ENCODE measurements around the gene STOM.

The STOM gene

GRCh38 chr9:121348221-121348620, 21.8 kb downstream of the STOM start:
- TF ChIP-seq, protein P1, sequence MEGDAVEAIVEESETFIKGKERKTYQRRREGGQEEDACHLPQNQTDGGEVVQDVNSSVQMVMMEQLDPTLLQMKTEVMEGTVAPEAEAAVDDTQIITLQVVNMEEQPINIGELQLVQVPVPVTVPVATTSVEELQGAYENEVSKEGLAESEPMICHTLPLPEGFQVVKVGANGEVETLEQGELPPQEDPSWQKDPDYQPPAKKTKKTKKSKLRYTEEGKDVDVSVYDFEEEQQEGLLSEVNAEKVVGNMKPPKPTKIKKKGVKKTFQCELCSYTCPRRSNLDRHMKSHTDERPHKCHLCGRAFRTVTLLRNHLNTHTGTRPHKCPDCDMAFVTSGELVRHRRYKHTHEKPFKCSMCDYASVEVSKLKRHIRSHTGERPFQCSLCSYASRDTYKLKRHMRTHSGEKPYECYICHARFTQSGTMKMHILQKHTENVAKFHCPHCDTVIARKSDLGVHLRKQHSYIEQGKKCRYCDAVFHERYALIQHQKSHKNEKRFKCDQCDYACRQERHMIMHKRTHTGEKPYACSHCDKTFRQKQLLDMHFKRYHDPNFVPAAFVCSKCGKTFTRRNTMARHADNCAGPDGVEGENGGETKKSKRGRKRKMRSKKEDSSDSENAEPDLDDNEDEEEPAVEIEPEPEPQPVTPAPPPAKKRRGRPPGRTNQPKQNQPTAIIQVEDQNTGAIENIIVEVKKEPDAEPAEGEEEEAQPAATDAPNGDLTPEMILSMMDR (IDR thresholded peaks at IDR 0.05; ENCODE audit: low read depth, low read length) = no peak

DNA sequence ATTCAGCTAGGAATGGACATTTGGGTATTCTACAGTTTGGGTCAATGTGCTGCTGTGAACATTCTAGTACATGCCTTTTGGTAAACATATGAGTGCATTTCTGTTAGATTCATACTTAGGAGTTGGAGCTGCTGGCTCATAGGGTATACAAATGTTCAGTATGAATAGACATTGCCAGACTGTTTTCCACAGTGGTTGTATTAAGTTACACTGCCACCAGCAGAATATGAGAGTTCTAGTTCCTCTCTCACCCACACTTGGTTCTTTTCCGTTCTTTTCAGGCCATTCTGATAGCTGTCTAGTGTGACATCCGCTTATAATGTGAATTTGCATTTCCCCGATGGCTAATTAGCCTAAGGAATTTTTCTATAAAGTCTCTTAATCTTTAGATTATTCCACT, 25.0 kb downstream of the STOM start:
- no peak overlapping the region for H3K4me3 ChIP-seq (ENCODE audit: low read depth, low read length)
- TF ChIP-seq, protein P1 (IDR thresholded peaks at IDR 0.05; ENCODE audit: low read depth, low read length) = no peak

More at GRCh38 chr9:121348221-121348620, 21.8 kb downstream of the STOM start:
- H3K4me3 ChIP-seq (ENCODE audit: low read depth, low read length) = no peak overlapping the region

DNA sequence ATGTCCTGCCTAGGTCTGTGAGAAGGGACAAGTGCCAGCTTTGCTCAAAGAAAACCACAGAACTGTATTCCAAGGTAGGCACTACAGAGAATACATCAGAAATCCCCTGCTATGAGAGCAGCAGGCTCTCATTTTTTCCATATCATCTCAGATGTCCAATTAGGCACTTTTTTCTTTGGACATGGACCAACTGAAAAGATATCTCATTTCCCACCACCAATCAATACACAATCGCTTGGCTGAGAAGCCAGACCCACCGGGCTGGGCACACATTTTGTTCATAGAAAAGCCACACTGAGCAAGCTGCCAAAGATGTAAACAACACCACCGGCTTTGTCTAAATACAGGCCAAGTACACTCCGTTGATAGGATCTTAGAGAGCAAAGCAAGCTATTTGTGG, 25.9 kb downstream of the STOM start:
- TF ChIP-seq, protein P1 (IDR thresholded peaks at IDR 0.05; ENCODE audit: low read depth, low read length) = no peak
- no peak overlapping the region for H3K4me3 ChIP-seq (ENCODE audit: low read depth, low read length)

GRCh38 chr9:121340676-121341392, 29.2 kb downstream of the STOM start:
- H3K4me3 ChIP-seq (ENCODE audit: low read depth, low read length) = no peak overlapping the region
- TF ChIP-seq, protein P1 (IDR thresholded peaks at IDR 0.05; ENCODE audit: low read depth, low read length) = no peak

GRCh38 chr9:121339437-121339836, 30.6 kb downstream of the STOM start:
- TF ChIP-seq, protein P1 (IDR thresholded peaks at IDR 0.05; ENCODE audit: low read depth, low read length) = no peak
- no peak overlapping the region for H3K4me3 ChIP-seq (ENCODE audit: low read depth, low read length)

DNA sequence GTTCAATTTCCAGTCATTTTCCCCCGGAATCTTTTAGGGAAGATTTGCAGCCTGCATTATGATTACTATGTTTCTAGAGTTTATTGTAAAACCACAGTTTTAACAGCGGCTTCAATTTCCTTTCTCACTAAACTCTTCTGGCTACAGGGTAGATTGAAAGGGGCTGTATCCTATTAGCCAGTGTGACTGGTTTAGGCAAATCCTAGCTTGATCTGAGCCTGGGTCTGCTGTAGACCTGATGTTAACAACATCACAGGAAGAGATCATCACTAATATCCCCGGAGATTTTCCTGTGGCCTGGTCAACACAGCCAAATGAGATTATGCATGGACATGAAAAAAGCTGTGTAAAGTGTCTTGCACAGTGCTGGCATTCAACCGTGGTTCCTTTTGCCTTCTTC, 33.4 kb downstream of the STOM start:
- TF ChIP-seq, protein P1 (IDR thresholded peaks at IDR 0.05; ENCODE audit: low read depth, low read length) = no peak

GRCh38 chr9:121333950-121334773, 35.9 kb downstream of the STOM start:
- TF ChIP-seq, protein P1 (IDR thresholded peaks at IDR 0.05; ENCODE audit: low read depth, low read length) = no peak
- no peak overlapping the region for H3K4me3 ChIP-seq (ENCODE audit: low read depth, low read length)

More for the DNA sequence above, 33.4 kb downstream of the STOM start:
- no peak overlapping the region for H3K4me3 ChIP-seq (ENCODE audit: low read depth, low read length)

All from WI38 (cell line).